UCSD-AML1 (cell line): ENCODE measurements around the gene RNF181.
"Not testable (repeated sequence)": the region's sequence is repeated elsewhere in the genome, so short reads cannot be mapped to it uniquely, and the experiment has no call there.

Source experiments
- DNase-seq: peaks from one replicate; lab custom pipeline; 2025; ENCODE audit not compliant: unreplicated experiment; lab: John Stamatoyannopoulos, UW

RNF181 gene

GRCh38 chr2:85595301-85596025 is at the start of gene RNF181:
Gene RNF181 (plus strand): TSS chr2:85595745. CDS start chr2:85595764, 19 bp downstream.
- DNase-seq = peak; percentile 91

- no peak for DNase-seq
Measured at GRCh38 chr2:85545780-85546240, 49.7 kb upstream of the RNF181 start.

- DNase-seq = no peak
Measured at GRCh38 chr2:85547089-85547858, 48.3 kb upstream of the RNF181 start.

- no peak for DNase-seq
Measured at GRCh38 chr2:85547859-85548607, 47.5 kb upstream of the RNF181 start.

GRCh38 chr2:85548608-85548900 is 47.0 kb upstream of the RNF181 start:
- no peak for DNase-seq

GRCh38 chr2:85549095-85549494 is 46.5 kb upstream of the RNF181 start:
- DNase-seq = no peak

- no peak for DNase-seq
Measured at GRCh38 chr2:85549826-85550225, 45.7 kb upstream of the RNF181 start.

- no peak for DNase-seq
Measured at GRCh38 chr2:85550486-85550885, 45.1 kb upstream of the RNF181 start.

- peak; percentile 75 for DNase-seq
Measured at GRCh38 chr2:85551698-85552678, 43.6 kb upstream of the RNF181 start.

GRCh38 chr2:85553184-85553583 is 42.4 kb upstream of the RNF181 start:
- no peak for DNase-seq

- DNase-seq = no peak
Measured at GRCh38 chr2:85554980-85555612, 40.4 kb upstream of the RNF181 start.

- no peak for DNase-seq
Measured at GRCh38 chr2:85557130-85557529, 38.4 kb upstream of the RNF181 start.

- no peak for DNase-seq
Measured at GRCh38 chr2:85558160-85558559, 37.4 kb upstream of the RNF181 start.

- not testable (repeated sequence) for DNase-seq
Measured at GRCh38 chr2:85560403-85560726, 35.2 kb upstream of the RNF181 start.

GRCh38 chr2:85560812-85561279 is 34.7 kb upstream of the RNF181 start:
- no peak for DNase-seq

GRCh38 chr2:85561280-85562212 is 34.0 kb upstream of the RNF181 start, which contains the start of gene GGCX:
Gene GGCX (minus strand): TSS chr2:85561493. CDS start chr2:85561428, 65 bp downstream.
- peak; percentile 94 for DNase-seq

- DNase-seq = no peak
Measured at GRCh38 chr2:85564144-85564563, 31.4 kb upstream of the RNF181 start.

- no peak for DNase-seq
Measured at GRCh38 chr2:85566265-85566664, 29.3 kb upstream of the RNF181 start.

GRCh38 chr2:85575739-85576138 is 19.8 kb upstream of the RNF181 start:
- DNase-seq = no peak
